ENCODE data around the gene BTBD1.

Gene BTBD1

DNA sequence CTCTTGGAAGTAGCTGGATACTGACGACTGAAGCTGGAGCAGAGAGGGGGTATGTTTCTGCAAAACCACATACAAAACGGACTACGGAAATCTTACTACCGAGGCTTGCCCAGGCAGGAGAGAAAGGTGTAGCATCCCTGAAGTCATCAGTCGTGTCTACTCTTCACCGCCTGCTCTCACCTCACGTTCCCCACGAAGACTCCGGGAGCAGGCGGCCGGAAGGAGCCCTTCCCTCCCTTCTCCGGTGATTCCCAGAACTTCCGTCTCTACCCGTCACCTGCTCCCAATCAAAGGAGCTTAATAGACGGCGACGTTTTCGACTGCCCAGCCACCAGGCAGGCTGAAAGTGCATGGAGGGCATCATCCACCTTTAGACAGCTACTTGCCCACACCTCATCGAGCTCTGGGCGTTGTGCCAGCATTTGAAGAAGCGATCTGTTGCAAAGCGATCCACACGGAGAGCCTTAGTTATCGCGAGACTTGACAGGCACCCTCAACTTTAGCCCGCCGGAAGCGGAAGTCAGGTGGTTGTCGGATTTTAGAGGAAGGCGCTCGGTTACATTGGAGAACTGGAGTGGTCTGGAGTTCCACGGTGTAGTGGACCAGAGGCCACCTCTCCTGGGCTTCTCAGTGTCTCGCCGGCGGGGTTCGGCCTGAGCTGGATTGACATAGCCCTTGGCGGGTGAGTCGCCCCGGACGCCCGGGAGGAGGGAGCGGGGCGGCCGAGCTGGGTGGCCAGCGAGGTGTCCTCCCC lies 81.2 kb downstream of the BTBD1 start, which contains the start of gene RAMAC:
TSS of gene RAMAC (plus strand) at position 523 of the 754 bp plus-strand sequence. CDS start 2,809 bp downstream, outside the sequence.
- peak; percentile 94 for DNase-seq

DNA sequence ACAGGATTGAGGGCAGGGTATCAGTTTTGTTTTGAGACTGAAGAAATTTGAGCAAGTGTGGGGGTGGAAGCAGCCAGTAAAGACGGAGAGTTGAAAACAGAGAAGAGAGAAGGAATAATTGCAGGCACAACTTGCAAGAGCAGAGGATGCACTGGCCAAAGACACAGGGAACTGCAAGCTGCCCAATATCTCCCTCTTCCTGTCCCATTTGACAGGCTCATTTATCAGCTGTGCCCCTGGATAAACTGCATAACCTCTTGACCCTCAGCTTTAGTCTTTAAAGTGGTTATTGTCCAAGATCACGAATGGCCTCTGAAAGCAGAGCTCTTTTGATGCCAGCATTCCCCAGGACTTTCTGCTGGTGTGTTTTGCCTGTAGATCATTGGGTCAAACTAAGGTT lies 86.1 kb downstream of the BTBD1 start:
- no peak for DNase-seq

DNA sequence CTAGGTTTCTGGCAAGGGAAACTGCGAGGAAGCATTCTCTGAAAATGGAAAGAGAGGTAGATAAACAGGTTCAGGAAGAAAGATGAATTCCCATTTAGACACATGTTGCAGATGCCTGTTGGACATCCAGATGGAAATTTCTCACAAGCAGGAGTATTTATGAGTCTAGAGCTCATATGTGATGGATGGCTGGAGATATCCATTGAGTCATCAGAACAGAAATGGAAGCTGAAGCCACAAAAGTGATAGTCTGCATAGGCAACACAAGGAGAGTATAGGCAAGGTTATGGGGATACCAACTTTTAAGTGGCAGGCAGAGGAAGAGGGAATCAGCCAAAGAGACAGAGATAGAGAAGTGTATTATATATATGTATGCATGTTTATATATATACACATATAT lies 87.3 kb downstream of the BTBD1 start:
- DNase-seq: no peak

DNA sequence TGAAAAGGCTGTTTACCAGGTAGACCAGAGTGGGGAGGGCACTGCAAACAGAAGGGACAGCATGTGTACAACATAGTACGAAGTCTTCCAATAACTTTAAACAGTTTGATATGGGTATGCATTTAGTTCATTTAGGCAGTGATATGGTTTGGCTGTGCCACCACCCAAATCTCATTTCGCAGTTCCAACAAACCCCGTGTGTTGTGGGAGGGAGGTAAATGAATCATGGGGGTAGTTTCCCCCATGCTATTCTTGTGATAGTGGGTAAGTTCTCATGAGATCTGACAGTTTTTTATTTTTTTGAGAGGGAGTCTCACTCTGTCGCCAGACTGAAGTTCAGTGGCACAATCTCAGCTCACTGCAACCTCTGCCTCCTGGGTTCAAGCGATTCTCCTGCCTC lies 88.6 kb downstream of the BTBD1 start:
- no peak for DNase-seq

DNA sequence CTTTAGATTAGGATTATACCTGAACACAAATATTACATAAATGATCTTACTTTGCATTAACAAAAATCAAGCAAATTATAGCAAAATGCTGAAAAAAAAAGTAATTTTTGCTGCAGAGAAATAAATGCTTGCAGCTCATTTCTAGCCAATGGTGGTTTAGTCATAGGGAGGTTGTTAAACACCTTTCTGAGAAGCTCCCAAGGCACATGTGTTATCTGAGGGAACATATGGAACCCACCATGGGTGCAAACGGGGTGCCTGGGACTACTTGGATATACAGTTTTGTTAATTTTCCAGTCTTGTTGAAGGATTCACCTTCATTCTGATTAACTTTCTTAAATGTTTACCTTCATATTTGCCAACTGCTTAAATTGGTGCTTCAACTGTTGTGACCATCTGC lies 90.0 kb downstream of the BTBD1 start:
- DNase-seq: no peak

DNA sequence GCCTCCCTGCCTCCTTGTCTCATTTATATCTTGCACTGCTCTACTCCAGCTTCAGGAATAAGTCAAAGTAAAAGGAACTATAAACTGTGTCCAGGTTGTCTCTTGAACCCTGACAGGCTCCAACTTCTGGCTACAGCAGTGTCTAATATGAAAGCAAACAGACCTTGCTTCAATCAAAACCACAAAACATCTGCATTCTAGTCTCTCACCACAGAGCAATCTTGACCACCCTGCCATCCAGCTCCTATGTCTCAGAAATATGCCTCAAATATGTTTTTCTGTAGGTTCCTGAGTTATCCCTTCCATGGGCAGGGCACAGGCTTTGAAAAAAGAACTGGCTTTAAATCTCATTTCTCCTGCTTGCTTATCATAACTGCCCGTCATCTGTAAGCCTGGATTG lies 94.1 kb downstream of the BTBD1 start:
- DNase-seq: no peak

DNA sequence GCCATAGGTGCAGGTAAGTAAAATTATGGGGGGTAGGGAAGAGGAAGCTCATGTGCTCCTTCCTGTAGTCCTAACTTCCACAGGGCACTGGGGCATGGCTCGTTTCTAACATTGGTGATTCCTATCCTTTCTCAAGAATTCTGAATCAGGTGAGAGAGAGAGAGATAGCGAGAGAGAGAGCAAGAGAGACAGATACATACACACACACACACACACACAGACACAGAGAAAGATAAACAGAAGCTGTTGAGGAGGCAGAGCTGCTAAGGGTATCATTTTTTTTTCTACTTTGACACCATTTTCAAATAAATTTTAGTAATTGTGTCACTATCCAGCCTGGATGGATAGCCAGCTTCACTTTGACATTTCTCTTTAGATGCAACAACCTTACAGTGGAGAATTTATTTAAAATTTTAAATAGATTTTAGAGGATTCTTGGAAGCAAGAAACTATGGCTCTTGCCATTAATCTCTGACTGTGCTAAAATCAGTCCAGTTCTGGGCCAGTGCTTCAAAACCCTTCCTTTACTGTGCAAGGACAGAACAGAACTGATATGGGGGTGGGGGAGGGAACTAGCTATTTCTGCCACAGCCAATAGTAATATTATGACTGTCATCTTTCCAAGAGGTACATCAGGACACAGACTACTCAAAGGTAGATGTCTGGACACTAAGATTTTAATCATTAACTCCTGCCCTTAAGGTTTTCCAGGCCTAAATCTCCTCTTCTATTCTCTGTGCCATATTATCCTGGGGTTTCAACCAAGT lies 95.7 kb downstream of the BTBD1 start:
- no peak for DNase-seq

DNA sequence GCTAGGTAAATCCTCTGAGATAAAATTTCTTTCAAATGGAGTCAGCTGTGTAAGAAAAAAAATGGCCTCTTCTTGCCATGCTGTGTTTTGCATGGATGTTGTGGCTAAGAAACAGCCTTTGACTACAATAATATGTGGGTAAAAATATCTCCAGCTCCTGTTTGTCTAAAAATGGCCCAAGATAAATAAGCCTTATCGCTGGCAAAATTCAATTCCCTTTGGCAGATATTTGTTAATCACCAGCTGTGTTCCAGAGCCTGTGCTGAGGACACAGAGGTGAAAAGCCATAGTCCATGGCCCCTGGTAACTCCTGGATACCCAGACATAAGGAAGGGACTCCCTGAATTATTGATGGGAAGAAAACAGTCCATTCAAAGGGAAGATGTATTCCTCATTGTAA lies 96.4 kb downstream of the BTBD1 start:
- no peak for DNase-seq

DNA sequence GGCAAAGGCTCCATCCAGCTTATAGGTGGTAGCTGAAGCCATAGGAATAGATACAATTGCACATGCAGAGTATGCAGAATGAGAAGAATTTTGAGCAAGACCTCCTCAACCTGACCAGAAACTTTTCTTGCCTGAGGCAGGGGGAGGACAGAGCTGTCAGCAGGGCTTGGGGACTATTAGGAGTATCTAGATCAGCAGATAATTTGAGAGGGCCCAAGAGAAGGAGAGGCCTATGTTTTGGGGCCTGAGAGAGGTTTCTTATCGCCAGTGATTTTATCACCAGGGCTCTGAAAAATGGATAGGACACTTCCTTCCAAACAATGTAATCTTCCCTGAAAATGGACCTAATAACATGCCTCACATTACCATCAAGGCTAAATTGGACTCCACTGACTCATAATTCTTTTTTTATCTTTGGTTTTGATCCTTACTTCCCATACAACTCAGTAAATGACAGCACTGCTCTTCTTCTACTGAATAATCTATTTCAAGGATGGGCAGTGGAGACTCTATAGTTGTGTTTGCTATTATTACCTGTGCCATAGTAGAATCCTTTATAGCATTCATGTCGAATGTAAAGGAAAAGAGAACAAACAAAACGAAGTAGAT lies 96.9 kb downstream of the BTBD1 start:
- no peak for DNase-seq

DNA sequence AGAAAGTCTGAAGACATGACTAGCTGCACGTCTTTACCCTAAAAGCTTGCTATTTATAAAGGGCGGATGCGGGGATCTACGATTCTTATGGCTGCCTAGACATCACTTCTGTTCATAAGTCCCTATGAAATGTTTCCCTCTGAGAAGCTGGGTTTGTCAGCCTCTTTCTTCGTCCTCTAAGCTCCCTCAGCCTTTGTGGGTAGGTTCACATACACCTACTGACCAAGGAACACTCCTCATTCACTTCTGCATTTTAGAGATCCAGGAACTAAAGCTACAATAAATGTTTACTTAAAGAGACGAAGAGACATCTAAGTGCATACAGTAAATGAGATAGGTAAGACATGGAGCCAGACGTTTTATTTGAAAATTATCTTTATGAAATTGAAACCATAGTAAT lies 97.7 kb downstream of the BTBD1 start:
- DNase-seq: no peak

DNA sequence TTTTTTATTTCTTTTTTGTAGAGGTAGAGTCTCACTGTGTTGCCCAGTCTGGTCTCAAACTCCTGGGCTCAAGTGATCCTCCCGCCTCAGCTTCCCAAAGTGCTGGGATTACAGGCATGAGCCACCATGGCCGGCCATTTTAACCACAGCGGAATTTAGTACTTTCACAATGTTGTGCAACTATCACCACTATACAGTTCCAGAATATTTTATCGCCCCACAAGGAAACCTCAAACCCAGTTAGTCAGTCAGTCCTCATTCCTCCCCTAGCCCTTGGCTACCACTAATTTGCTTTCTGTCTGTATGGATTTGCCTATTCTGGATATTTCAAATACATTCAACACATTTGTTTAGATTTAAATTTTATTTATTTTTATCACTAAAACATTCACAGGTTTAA lies 99.0 kb downstream of the BTBD1 start:
- DNase-seq: no peak

DNA sequence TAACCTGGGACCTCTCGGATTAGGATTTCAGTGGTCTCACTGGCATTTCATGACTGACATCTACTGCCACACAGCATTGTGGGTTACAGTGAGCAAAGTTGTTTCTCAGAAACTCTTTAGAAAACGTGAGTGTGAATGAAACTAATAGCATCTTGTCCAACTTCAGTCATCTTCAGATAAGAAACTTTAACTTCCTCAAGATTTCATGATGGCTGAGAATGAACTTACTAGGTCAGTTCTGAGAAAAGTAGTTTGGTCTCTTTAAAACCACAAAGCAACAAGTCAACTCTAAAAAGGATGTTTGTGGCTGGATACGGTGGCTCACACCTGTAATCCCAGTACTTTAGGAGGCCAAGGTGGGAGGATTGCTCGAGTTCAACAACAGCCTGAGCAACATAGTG lies 100.4 kb downstream of the BTBD1 start:
- DNase-seq: no peak
